K562 (cell line): ENCODE data around the gene SFXN3. TPM values are rescaled to one million over a fixed set of nuclear protein-coding genes. Genes with fewer than 3 reads are reported as not detected.

Experiments
- ATAC-seq: fragments of 200-7000 bp; cut with Tn5 transposase; 3 replicates; pipeline ENCODE4 v1.9.1; 2020; ENCODE audit warnings: moderate library complexity
- BruUV-seq: library from RNA; stranded (reverse); fragments of 400-500 nt; replicated peaks from 2 replicates; lab custom pipeline; 2021; lab: Mats Ljungman, UMichigan
- CTCF ChIA-PET: fragments of 300-600 bp; formaldehyde crosslinking; extraction: SDS; loops from one replicate; lab custom pipeline; 2021; ENCODE audit warnings: low intra/inter-chr PET ratio; lab: Yijun Ruan, JAX
- POLR2A ChIA-PET: fragments of 300-600, 350-650 bp; sonication (Branson Sonifier 250); formaldehyde crosslinking; extraction: SDS; loops from one replicate; lab custom pipeline; 2021; ENCODE audit warnings: antibody characterized with exemption, inconsistent platforms; lab: Yijun Ruan, JAX
- DNase-seq, 4 experiments: peaks; one replicate each; pipeline versions ENCODE4 v3.0.0 to v3.0.0-alpha.2; 2011 to 2018; ENCODE audit warnings: low spot score in 3 of 4, mixed read lengths in 3 of 4; ENCODE audit errors: extremely low read depth in 1 of 4
- FAIRE-seq: peaks from 2 replicates; lab custom pipeline; 2011; peaks lifted over from hg19 to GRCh38; lab: Jason Lieb, UNC
- H2AFZ ChIP-seq: 2 replicates; pipeline ENCODE4 v1.6.0; 2011; ENCODE audit warnings: low read depth, low read length, control low read depth, inconsistent platforms
- H3K27ac ChIP-seq: fragments of 200-600 bp; 3 replicates; pipeline ENCODE4 v1.8.0; 2011; ENCODE audit warnings: low read depth, mild to moderate bottlenecking, control low read depth, inconsistent platforms, low read length, moderate library complexity, mixed read lengths; ENCODE audit errors: extremely low read depth
- H3K27me3 ChIP-seq, 2 experiments: fragments of 300-600 bp in 1 of 2; 2 replicates in 1 of 2; 3 replicates in 1 of 2; pipeline versions ENCODE4 v1.6.0 to v1.8.0; 2011; ENCODE audit warnings: inconsistent platforms in 2 of 2, low read length in 2 of 2, mild to moderate bottlenecking in 1 of 2, mixed read lengths in 1 of 2, moderate library complexity in 1 of 2; ENCODE audit not compliant: control insufficient read depth in 2 of 2, insufficient read depth in 2 of 2
- H3K36me3 ChIP-seq: fragments of 300-600 bp; 3 replicates; pipeline ENCODE4 v1.8.0; 2011; ENCODE audit warnings: mild to moderate bottlenecking, low read length, inconsistent platforms; ENCODE audit not compliant: control insufficient read depth, insufficient read depth
- H3K4me1 ChIP-seq, 2 experiments: fragments of 200-600 bp in 1 of 2; replicated peaks in 1 of 2; 2 replicates in 1 of 2; 3 replicates in 1 of 2; pipeline versions ENCODE4 v1.5.1 to v1.8.0; 2011; ENCODE audit warnings: inconsistent platforms in 2 of 2, low read length in 2 of 2, mild to moderate bottlenecking in 1 of 2, mixed read lengths in 1 of 2, moderate library complexity in 1 of 2; ENCODE audit not compliant: control insufficient read depth in 2 of 2, insufficient read depth in 2 of 2
- H3K4me2 ChIP-seq: 2 replicates; pipeline ENCODE4 v1.6.1; 2011; ENCODE audit warnings: low read length, control low read depth, inconsistent platforms, mixed read lengths; ENCODE audit not compliant: insufficient read depth
- H3K4me3 ChIP-seq: fragments of 200-600 bp; sonication (generic), shearing (Covaris generic); 2 replicates; pipeline ENCODE4 v1.5.1; 2016; ENCODE audit warnings: control low read depth, inconsistent platforms
- H3K79me2 ChIP-seq: fragments of 200-600 bp; 3 replicates; pipeline ENCODE4 v1.8.0; 2011; ENCODE audit warnings: low read length, inconsistent platforms; ENCODE audit not compliant: control insufficient read depth, insufficient read depth
- H3K9ac ChIP-seq, 2 experiments: 2 replicates each; pipeline versions ENCODE4 v1.6.0 to v1.6.1; 2011; ENCODE audit warnings: low read depth in 2 of 2, low read length in 2 of 2, control low read depth in 1 of 2, inconsistent platforms in 1 of 2, mild to moderate bottlenecking in 1 of 2, mixed read lengths in 1 of 2; ENCODE audit not compliant: insufficient read depth in 1 of 2
- H3K9me1 ChIP-seq: one replicate; pipeline ENCODE4 v1.6.0; 2011; ENCODE audit warnings: inconsistent platforms, mild to moderate bottlenecking, low read length, moderate library complexity; ENCODE audit not compliant: control insufficient read depth, insufficient read depth
- H3K9me3 ChIP-seq: replicated peaks from 2 replicates; pipeline ENCODE4 v1.5.1; 2011; ENCODE audit warnings: low read depth, low read length, inconsistent platforms; ENCODE audit not compliant: control insufficient read depth, insufficient read depth
- H4K20me1 ChIP-seq: replicated peaks from 2 replicates; pipeline ENCODE4 v1.6.1; 2011; ENCODE audit warnings: low read length, inconsistent platforms, mixed read lengths; ENCODE audit not compliant: control insufficient read depth, insufficient read depth
- BCL6 ChIP-seq: fragments of 250-450 bp; sonication (Bioruptor Pico); IDR thresholded peaks from 2 replicates; pipeline ENCODE4 v1.4.0; 2020
- BHLHE40 ChIP-seq: IDR thresholded peaks from 2 replicates; pipeline ENCODE4 v1.6.1; 2011; ENCODE audit warnings: low read length, improper control_type of control experiment
- GTF2F1 ChIP-seq: IDR thresholded peaks from 2 replicates; pipeline ENCODE4 v1.6.1; 2011; ENCODE audit warnings: low read depth, low read length, improper control_type of control experiment
- HDAC8 ChIP-seq: fragments of 450-650 bp; IDR thresholded peaks from 2 replicates; pipeline ENCODE4 v1.6.1; 2016; ENCODE audit warnings: mild to moderate bottlenecking, missing genetic modification characterization, moderate library complexity, missing compliant biosample characterization
- MAFF ChIP-seq: IDR thresholded peaks from 2 replicates; pipeline ENCODE4 v1.6.1; 2012; ENCODE audit warnings: low read length, improper control_type of control experiment
- MCM5 ChIP-seq: fragments of 450-650 bp; IDR thresholded peaks from 2 replicates; pipeline ENCODE4 v1.6.1; 2016; ENCODE audit warnings: low read depth
- MYNN ChIP-seq, 2 experiments: sonication (generic); formaldehyde crosslinking in 1 of 2; IDR thresholded peaks; 2 replicates each; pipeline versions ENCODE4 v1.5.0 to v1.6.1; 2016 to 2020; ENCODE audit warnings: antibody characterized with exemption in 1 of 2, missing genetic modification reagents in 1 of 2
- NCOA6 ChIP-seq: fragments of 450-650 bp; IDR thresholded peaks from 2 replicates; pipeline ENCODE4 v1.6.1; 2017; ENCODE audit warnings: mild to moderate bottlenecking
- NR3C1 ChIP-seq: sonication (generic); formaldehyde crosslinking; IDR thresholded peaks from 2 replicates; pipeline ENCODE4 v1.8.1; 2022; ENCODE audit warnings: missing genetic modification reagents
- POLR2G ChIP-seq: fragments of 200-400 bp; formaldehyde crosslinking; IDR thresholded peaks from 2 replicates; pipeline ENCODE4 v1.6.1; 2017; ENCODE audit warnings: low read depth, mild to moderate bottlenecking, antibody characterized with exemption, low read length, moderate library complexity
- SRSF9 ChIP-seq: fragments of 200-400 bp; formaldehyde crosslinking; IDR thresholded peaks from 2 replicates; pipeline ENCODE4 v1.6.1; 2017; ENCODE audit warnings: low read depth, low read length, borderline replicate concordance
- SUPT5H ChIP-seq: fragments of 450-650 bp; IDR thresholded peaks from 2 replicates; pipeline ENCODE4 v1.6.1; 2016
- TFAM ChIP-seq: fragments of 250-450 bp; sonication (Bioruptor Pico); conservative IDR thresholded peaks from 2 replicates; pipeline ENCODE4 v1.5.0; 2021; ENCODE audit warnings: mild to moderate bottlenecking, moderate library complexity
- ZEB2 ChIP-seq: fragments of 450-650 bp; IDR thresholded peaks from 2 replicates; pipeline ENCODE4 v1.6.1; 2016
- ZHX1 ChIP-seq: fragments of 150-350 bp; conservative IDR thresholded peaks from 2 replicates; pipeline ENCODE4 v1.6.1; 2014; ENCODE audit warnings: low read length
- WGBS: fragments of 100-300 bp; shearing (Covaris generic); methylation state at CpG from one replicate; pipeline ENCODE4 v1.1.6; 2016; ENCODE audit warnings: low coverage, mixed read lengths; ENCODE audit not compliant: insufficient coverage; ENCODE audit errors: missing lambda C conversion rate; 5-methylcytosine and 5-hydroxymethylcytosine counted together
- in situ Hi-C: fragments of 300-500 bp; cut with MboI; formaldehyde crosslinking; loops from 4 replicates; pipeline ENCODE4 v1.15.0; 2018; ENCODE audit warnings: inconsistent platforms, mixed read lengths
- intact Hi-C: fragments of 100-400 bp; cut with micrococcal nuclease; formaldehyde crosslinking; loops from 2 replicates; pipeline ENCODE4 v1.14.2; 2022
- polyA plus RNA-seq, 8 experiments: library from polyadenylated mRNA; depleted of rRNA in 4 of 8; stranded (reverse) in 5 of 8; unstranded in 3 of 8; fragments of >200 nt; fragmentation: Nextera tagmentation in 2 of 8; fragmentation: Illumina TruSeq in 1 of 8; extraction: Ambion mirVana in 2 of 8; extraction: Trizol in 1 of 8; gene quantifications; 2 replicates each; pipeline versions ENCODE4 v1.2.1 to v1.2.3, GENCODE V29; 2011 to 2014; ENCODE audit warnings: inconsistent platforms in 1 of 8, missing spikeins in 1 of 8
- total RNA-seq, 7 experiments: library from RNA; depleted of rRNA in 6 of 7; stranded (reverse); fragments of >200 nt in 6 of 7; fragmentation: Illumina TruSeq in 2 of 7; extraction: Trizol in 2 of 7; gene quantifications; 2 replicates each; pipeline versions ENCODE4 v1.2.1 to v1.2.3, GENCODE V29; 2011 to 2021; ENCODE audit warnings: low replicate concordance in 1 of 7
- TF ChIP-seq, protein P1 (sequence below): fragments of 450-650 bp; formaldehyde crosslinking; IDR thresholded peaks from 2 replicates; pipeline ENCODE4 v1.4.0; 2022; ENCODE audit warnings: missing genetic modification characterization
- TF ChIP-seq, protein P2 (sequence below): fragments of 250-450 bp; sonication (Bioruptor Pico); IDR thresholded peaks from 2 replicates; pipeline ENCODE4 v1.6.1; 2021; ENCODE audit warnings: mild to moderate bottlenecking

Gene SFXN3
- total and polyA plus RNA-seq, 9 of the 15 experiments (the other 6 are each of a cell fraction or from before 2014, with no cell fraction given): 0.24 to 4.6 (median 0.86) TPM

GRCh38 chr10:101007915-101008822 lies 22.9 kb upstream of the SFXN3 start:
- Histone ChIP-seq H3K27ac (no peak overlapping the region), H3K4me2 (no peak overlapping the region), H3K4me1 (peaks cover 14 to 54% of the 10 kb centered on the region in 2 experiments; a peak in 4 of 5 replicates), H3K9me1 (no peaks in the 10 kb centered on the region), H3K79me2 (peaks cover under 1% of the 10 kb centered on the region; the same call in 1 of the 3 replicates), H3K36me3 (peaks cover 33% of the 10 kb centered on the region; the same call in 2 of the 3 replicates), H3K9ac (peak overlapping the region in 1 of 2 experiments; percentile 45; a peak in 2 of 4 replicates), H3K27me3 (no peaks in the 10 kb centered on the region), H2AFZ (no peak overlapping the region), H3K4me3 (no peak overlapping the region), H4K20me1 (no peaks in the 10 kb centered on the region), H3K9me3 (no peaks in the 10 kb centered on the region)
- intact Hi-C loops (no loop called here), in situ Hi-C loops (no loop called here)
- no peak for TF ChIP-seq GTF2F1
- TF ChIP-seq SUPT5H: peak; percentile 57
- TF ChIP-seq POLR2G: 0 out of 2 replicates have a peak, but pooled peaks have one; percentile 25
- no peak for TF ChIP-seq ZEB2
- no peak for TF ChIP-seq MCM5
- TF ChIP-seq, protein P1, sequence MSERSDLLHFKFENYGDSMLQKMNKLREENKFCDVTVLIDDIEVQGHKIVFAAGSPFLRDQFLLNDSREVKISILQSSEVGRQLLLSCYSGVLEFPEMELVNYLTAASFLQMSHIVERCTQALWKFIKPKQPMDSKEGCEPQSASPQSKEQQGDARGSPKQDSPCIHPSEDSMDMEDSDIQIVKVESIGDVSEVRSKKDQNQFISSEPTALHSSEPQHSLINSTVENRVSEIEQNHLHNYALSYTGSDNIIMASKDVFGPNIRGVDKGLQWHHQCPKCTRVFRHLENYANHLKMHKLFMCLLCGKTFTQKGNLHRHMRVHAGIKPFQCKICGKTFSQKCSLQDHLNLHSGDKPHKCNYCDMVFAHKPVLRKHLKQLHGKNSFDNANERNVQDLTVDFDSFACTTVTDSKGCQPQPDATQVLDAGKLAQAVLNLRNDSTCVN (CRISPR knock-in tag): no peak
- TF ChIP-seq NR3C1: no peak
- TF ChIP-seq ZHX1: no peak
- no peak for TF ChIP-seq BCL6 (CRISPR knock-in tag)
- no peak for TF ChIP-seq BHLHE40
- TF ChIP-seq MYNN (IDR thresholded peaks at IDR 0.05): no peak
- no peak for TF ChIP-seq MYNN (CRISPR knock-in tag; IDR thresholded peaks at IDR 0.05)
- no peak for TF ChIP-seq TFAM
- no peak for TF ChIP-seq SRSF9
- no peak for TF ChIP-seq MAFF
- no peak for TF ChIP-seq NCOA6
- TF ChIP-seq HDAC8 (tag): no peak
- TF ChIP-seq, protein P2, sequence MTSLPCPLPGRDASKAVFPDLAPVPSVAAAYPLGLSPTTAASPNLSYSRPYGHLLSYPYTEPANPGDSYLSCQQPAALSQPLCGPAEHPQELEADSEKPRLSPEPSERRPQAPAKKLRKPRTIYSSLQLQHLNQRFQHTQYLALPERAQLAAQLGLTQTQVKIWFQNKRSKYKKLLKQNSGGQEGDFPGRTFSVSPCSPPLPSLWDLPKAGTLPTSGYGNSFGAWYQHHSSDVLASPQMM (CRISPR knock-in tag): no peak
- POLR2A ChIA-PET: interaction anchor here (0.7 to 1.5 kb wide), 3 partner anchors 14 to 1701 kb away, joined by 3 read pairs; no protein-coding TSS in a partner anchor
- CTCF ChIA-PET: no interaction called here
- FAIRE-seq (no peak), ATAC-seq (no peak), DNase-seq (no peak)
- BruUV-seq: no TSS peak
- WGBS: 55% methylated on average over 10 of the region's 13 CpGs
